HCT116 (cell line): ENCODE results near the gene FBN3. TPM values are rescaled to one million over a fixed set of nuclear protein-coding genes. Genes with fewer than 3 reads are reported as not detected.

ENCODE experiments used
- ATAC-seq: fragments of 200-7000 bp; cut with Tn5 transposase; 2 replicates; pipeline ENCODE4 v1.9.1; 2020; ENCODE audit warnings: mild to moderate bottlenecking, moderate library complexity
- BruUV-seq: library from RNA; stranded (reverse); fragments of 400-500 nt; replicated peaks from 2 replicates; lab custom pipeline; 2021; lab: Mats Ljungman, UMichigan
- CTCF ChIA-PET: fragments of 300-600 bp; sonication (Branson Sonifier 250); formaldehyde crosslinking; loops from one replicate; lab custom pipeline; 2021; ENCODE audit warnings: antibody characterized with exemption; lab: Charles Lee
- POLR2A ChIA-PET: fragments of 300-600, 350-600 bp; sonication (Branson Sonifier 250); formaldehyde crosslinking; loops from one replicate; lab custom pipeline; 2021; ENCODE audit warnings: antibody characterized with exemption; lab: Charles Lee
- RAD21 ChIA-PET, 2 experiments: fragments of 300-600 bp; sonication (Branson Sonifier 250); formaldehyde crosslinking; loops; one replicate each; lab custom pipeline; 2023; ENCODE audit warnings: low total read pairs in 2 of 2; ENCODE audit not compliant: uncharacterized antibody in 2 of 2, unreplicated experiment in 2 of 2, low non-redundant PET in 1 of 2; lab: Charles Lee
- DNase-seq: peaks from one replicate; pipeline ENCODE4 v3.0.0-alpha.2; 2010; ENCODE audit warnings: low read depth, low spot score
- H2AFZ ChIP-seq: fragments of 200-600 bp; shearing (Covaris generic), sonication (generic); 2 replicates; pipeline ENCODE4 v1.6.1; 2017; ENCODE audit warnings: low read depth, mixed run types, mixed read lengths, antibody characterized with exemption, low read length; ENCODE audit not compliant: poor library complexity, severe bottlenecking
- H3K27ac ChIP-seq: 2 replicates; pipeline ENCODE4 v1.5.1; 2012; ENCODE audit warnings: low read depth, low read length
- H3K27me3 ChIP-seq: fragments of 200-600 bp; sonication (generic); 2 replicates; pipeline ENCODE4 v1.6.1; 2016; ENCODE audit warnings: mixed run types, low read length, mixed read lengths; ENCODE audit not compliant: insufficient read depth
- H3K36me3 ChIP-seq, 2 experiments: fragments of 200-500 bp in 1 of 2; fragments of 200-600 bp in 1 of 2; sonication (Bioruptor generic) in 1 of 2; sonication (generic) in 1 of 2; 2 replicates each; pipeline versions ENCODE4 v1.5.1 to v1.6.1; 2014 to 2016; ENCODE audit warnings: low read length in 2 of 2, inconsistent platforms in 1 of 2, mixed read lengths in 1 of 2, mixed run types in 1 of 2; ENCODE audit not compliant: insufficient read depth in 2 of 2, control insufficient read depth in 1 of 2
- H3K4me1 ChIP-seq, 2 experiments: fragments of 200-600 bp in 1 of 2; sonication (generic) in 1 of 2; 2 replicates each; pipeline versions ENCODE4 v1.5.1 to v1.6.1; 2012 to 2017; ENCODE audit warnings: low read length in 2 of 2, inconsistent platforms in 1 of 2, mild to moderate bottlenecking in 1 of 2, mixed read lengths in 1 of 2, mixed run types in 1 of 2, moderate library complexity in 1 of 2; ENCODE audit not compliant: insufficient read depth in 2 of 2, control insufficient read depth in 1 of 2
- H3K4me2 ChIP-seq: fragments of 200-600 bp; sonication (generic); 2 replicates; pipeline ENCODE4 v1.6.1; 2017; ENCODE audit warnings: mixed run types, low read length, mixed read lengths
- H3K4me3 ChIP-seq, 2 experiments: fragments of 200-600 bp in 1 of 2; sonication (generic) in 1 of 2; replicated peaks in 1 of 2; 2 replicates each; pipeline ENCODE4 v1.5.1; 2011 to 2016; ENCODE audit warnings: low read length in 2 of 2, control low read depth in 1 of 2, low read depth in 1 of 2, mild to moderate bottlenecking in 1 of 2, mixed read lengths in 1 of 2, mixed run types in 1 of 2
- H3K79me2 ChIP-seq: fragments of 200-600 bp; sonication (generic); 2 replicates; pipeline ENCODE4 v1.6.1; 2017; ENCODE audit warnings: mild to moderate bottlenecking, mixed run types, low read length, moderate library complexity, mixed read lengths; ENCODE audit not compliant: insufficient read depth
- H3K9ac ChIP-seq: fragments of 200-600 bp; sonication (generic); 2 replicates; pipeline ENCODE4 v1.6.1; 2016; ENCODE audit warnings: low read length, mixed read lengths
- H3K9me2 ChIP-seq: fragments of 200-600 bp; sonication (generic), shearing (Covaris generic); 2 replicates; pipeline ENCODE4 v1.6.1; 2017; ENCODE audit warnings: mixed run types, mild to moderate bottlenecking, moderate library complexity; ENCODE audit not compliant: insufficient read depth
- H3K9me3 ChIP-seq, 2 experiments: fragments of 200-500 bp in 1 of 2; fragments of 200-600 bp in 1 of 2; sonication (Bioruptor generic) in 1 of 2; sonication (generic) in 1 of 2; 2 replicates each; pipeline ENCODE4 v1.6.1; 2014 to 2017; ENCODE audit warnings: low read length in 2 of 2, mixed read lengths in 2 of 2, inconsistent platforms in 1 of 2, low read depth in 1 of 2, mild to moderate bottlenecking in 1 of 2, mixed run types in 1 of 2, moderate library complexity in 1 of 2; ENCODE audit not compliant: control insufficient read depth in 1 of 2, insufficient read depth in 1 of 2
- H4K20me1 ChIP-seq: fragments of 200-600 bp; sonication (generic), shearing (Covaris generic); 2 replicates; pipeline ENCODE4 v1.6.1; 2017; ENCODE audit warnings: mixed run types, mild to moderate bottlenecking, moderate library complexity; ENCODE audit not compliant: insufficient read depth
- ATF3 ChIP-seq: IDR thresholded peaks from 2 replicates; pipeline ENCODE4 v1.6.1; 2012
- CBX3 ChIP-seq: IDR thresholded peaks from 2 replicates; pipeline ENCODE4 v1.6.1; 2012; ENCODE audit warnings: low read depth
- CEBPB ChIP-seq: IDR thresholded peaks from 2 replicates; pipeline ENCODE4 v1.6.1; 2012; ENCODE audit warnings: low read depth
- EZH2phosphoT487 ChIP-seq: fragments of 200-600 bp; IDR thresholded peaks from 2 replicates; pipeline ENCODE4 v1.6.1; 2018; ENCODE audit warnings: antibody characterized with exemption, borderline replicate concordance
- FOSL1 ChIP-seq: IDR thresholded peaks from 2 replicates; pipeline ENCODE4 v1.6.1; 2012; ENCODE audit warnings: low read depth
- RAD21 ChIP-seq: IDR thresholded peaks from 2 replicates; pipeline ENCODE4 v1.6.1; 2012; ENCODE audit warnings: low read depth, mild to moderate bottlenecking
- SIN3A ChIP-seq: IDR thresholded peaks from 2 replicates; pipeline ENCODE4 v1.6.1; 2012; ENCODE audit warnings: low read depth
- SRF ChIP-seq: IDR thresholded peaks from 2 replicates; pipeline ENCODE4 v1.6.1; 2012; ENCODE audit warnings: low read depth
- ZFX ChIP-seq: fragments of 450-650 bp; IDR thresholded peaks from 2 replicates; pipeline ENCODE4 v1.6.1; 2017
- intact Hi-C: fragments of 100-400 bp; cut with micrococcal nuclease; formaldehyde crosslinking; loops from 2 replicates; pipeline ENCODE4 v1.10.0; 2022
- total RNA-seq: library from RNA; stranded (reverse); gene quantifications from one replicate; pipeline ENCODE4 v1.2.1, GENCODE V29; 2021; ENCODE audit not compliant: unreplicated experiment
- TF ChIP-seq, protein P1 (sequence below), 3 experiments: fragments of 200-600 bp in 1 of 3; sonication (generic) in 1 of 3; IDR thresholded peaks in 2 of 3; conservative IDR thresholded peaks in 1 of 3; 2 replicates each; pipeline ENCODE4 v1.5.1; 2012 to 2017; ENCODE audit warnings: low read depth in 2 of 3, low read length in 2 of 3, antibody characterized with exemption in 1 of 3, borderline replicate concordance in 1 of 3, control low read depth in 1 of 3, mild to moderate bottlenecking in 1 of 3, mixed read lengths in 1 of 3, mixed run types in 1 of 3, moderate library complexity in 1 of 3; ENCODE audit not compliant: insufficient read depth in 1 of 3

FBN3 gene
- total RNA-seq, 1 experiment from 2014 or later = 6.6 TPM

GRCh38 chr19:8075158-8076074, 74.0 kb downstream of the FBN3 start (continued):
- TF ChIP-seq, protein P1, sequence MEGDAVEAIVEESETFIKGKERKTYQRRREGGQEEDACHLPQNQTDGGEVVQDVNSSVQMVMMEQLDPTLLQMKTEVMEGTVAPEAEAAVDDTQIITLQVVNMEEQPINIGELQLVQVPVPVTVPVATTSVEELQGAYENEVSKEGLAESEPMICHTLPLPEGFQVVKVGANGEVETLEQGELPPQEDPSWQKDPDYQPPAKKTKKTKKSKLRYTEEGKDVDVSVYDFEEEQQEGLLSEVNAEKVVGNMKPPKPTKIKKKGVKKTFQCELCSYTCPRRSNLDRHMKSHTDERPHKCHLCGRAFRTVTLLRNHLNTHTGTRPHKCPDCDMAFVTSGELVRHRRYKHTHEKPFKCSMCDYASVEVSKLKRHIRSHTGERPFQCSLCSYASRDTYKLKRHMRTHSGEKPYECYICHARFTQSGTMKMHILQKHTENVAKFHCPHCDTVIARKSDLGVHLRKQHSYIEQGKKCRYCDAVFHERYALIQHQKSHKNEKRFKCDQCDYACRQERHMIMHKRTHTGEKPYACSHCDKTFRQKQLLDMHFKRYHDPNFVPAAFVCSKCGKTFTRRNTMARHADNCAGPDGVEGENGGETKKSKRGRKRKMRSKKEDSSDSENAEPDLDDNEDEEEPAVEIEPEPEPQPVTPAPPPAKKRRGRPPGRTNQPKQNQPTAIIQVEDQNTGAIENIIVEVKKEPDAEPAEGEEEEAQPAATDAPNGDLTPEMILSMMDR (IDR thresholded peaks at IDR 0.05 in 2 of 3, conservative IDR thresholded peaks at IDR 0.05 in 1 of 3; ENCODE audit: borderline replicate concordance in 1 of 3, insufficient read depth in 1 of 3, low read depth in 2 of 3, low read length in 2 of 3) = no peak
- TF ChIP-seq SIN3A = no peak
- no peak for TF ChIP-seq EZH2phosphoT487
- no peak for TF ChIP-seq FOSL1
- TF ChIP-seq CEBPB = no peak
- no peak for TF ChIP-seq RAD21
- TF ChIP-seq ATF3 = no peak
- TF ChIP-seq, all 23 proteins: peak for 0

DNA sequence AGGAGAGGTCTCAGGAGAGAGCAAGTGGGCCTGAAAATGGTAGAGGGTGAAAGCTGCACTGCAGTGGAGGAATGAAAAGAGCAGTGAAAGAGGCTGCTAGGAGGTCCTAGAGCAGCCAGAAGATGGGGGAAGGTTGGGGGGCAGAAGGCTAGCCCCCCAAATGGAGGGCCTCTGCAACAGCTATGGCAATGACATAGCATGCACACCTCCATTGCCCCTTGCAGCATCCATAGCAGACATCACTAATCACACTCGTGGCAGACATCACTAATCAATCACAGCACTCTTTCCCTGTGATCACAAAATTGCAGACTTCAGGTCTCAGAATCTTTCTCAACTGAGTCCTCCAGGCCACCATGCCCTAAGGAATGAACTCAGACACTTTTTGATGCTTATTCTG, 74.9 kb downstream of the FBN3 start:
- ChIA-PET POLR2A (no interaction called here), RAD21 (no interaction called here), CTCF (no interaction called here)
- ATAC-seq (no peak), DNase-seq (no peak)
- no TSS peak for BruUV-seq
- no peaks in the 10 kb centered on the region for H3K9me2 ChIP-seq
- H3K27ac ChIP-seq = no peak overlapping the region
- no peak overlapping the region for H3K4me2 ChIP-seq
- H3K27me3 ChIP-seq = no peaks in the 10 kb centered on the region
- H2AFZ ChIP-seq = no peak overlapping the region
- no peak overlapping the region for H3K4me3 ChIP-seq
- H3K79me2 ChIP-seq = no peaks in the 10 kb centered on the region
- no peak overlapping the region for H3K9ac ChIP-seq
- no peaks in the 10 kb centered on the region for H4K20me1 ChIP-seq
- H3K4me1 ChIP-seq = no peaks in the 10 kb centered on the region
- TF ChIP-seq ZFX = no peak
- TF ChIP-seq CBX3 = peak; percentile 81
- TF ChIP-seq SRF = peak; percentile 44; the same call in 1 of the 2 replicates
- H3K9me3 ChIP-seq = peaks cover 5 to 13% of the 10 kb centered on the region in 2 experiments; a peak in 1 of 4 replicates
- H3K36me3 ChIP-seq = no peaks in the 10 kb centered on the region
- intact Hi-C loops = no loop called here
